DMS53 (cell line): Measurements from ENCODE around the gene ATXN2.
"Not testable (repeated sequence)": the region's sequence is repeated elsewhere in the genome, so short reads cannot be mapped to it uniquely, and the experiment has no call there.

Experiments
- DNase-seq: peaks from one replicate; lab custom pipeline; 2025; lab: John Stamatoyannopoulos, UW

Gene ATXN2

DNA sequence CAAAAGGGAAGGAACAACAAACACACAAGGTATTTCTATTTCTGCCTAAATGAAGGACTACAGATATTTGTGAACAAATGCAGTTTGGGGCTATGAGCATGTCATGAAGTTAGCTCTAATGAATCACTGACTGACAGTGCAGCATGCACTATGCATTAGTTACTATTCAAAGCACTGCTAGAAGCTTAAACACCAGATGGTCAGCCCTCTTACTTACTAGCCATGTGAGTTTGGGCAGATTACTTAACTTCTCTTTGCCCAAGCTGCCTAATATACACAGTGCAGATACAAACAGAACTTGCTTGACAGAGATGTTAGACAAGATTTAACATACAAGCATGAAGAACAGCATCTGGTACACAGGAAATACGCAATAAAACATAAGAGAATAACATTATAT lies 96.0 kb downstream of the ATXN2 start:
- DNase-seq, result no peak

DNA sequence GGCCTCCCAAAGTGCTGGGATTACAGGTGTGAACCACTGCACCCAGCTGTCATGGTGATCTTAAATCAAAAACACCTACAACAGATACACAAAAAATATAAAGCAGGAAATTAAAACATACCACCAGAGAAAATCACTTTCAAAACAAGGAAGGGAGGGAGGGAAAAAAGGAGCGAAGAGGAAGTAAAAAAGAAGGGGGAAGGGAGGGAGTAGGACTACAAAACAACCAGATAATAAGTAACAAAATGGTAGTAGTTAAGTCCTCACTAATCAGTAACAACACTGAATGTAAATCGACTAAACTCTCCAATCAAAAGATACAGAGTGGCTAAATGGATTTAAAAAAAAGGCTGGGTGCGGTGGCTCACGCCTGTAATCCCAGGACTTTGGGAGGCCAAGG lies 104.4 kb downstream of the ATXN2 start:
- DNase-seq, result no peak

DNA sequence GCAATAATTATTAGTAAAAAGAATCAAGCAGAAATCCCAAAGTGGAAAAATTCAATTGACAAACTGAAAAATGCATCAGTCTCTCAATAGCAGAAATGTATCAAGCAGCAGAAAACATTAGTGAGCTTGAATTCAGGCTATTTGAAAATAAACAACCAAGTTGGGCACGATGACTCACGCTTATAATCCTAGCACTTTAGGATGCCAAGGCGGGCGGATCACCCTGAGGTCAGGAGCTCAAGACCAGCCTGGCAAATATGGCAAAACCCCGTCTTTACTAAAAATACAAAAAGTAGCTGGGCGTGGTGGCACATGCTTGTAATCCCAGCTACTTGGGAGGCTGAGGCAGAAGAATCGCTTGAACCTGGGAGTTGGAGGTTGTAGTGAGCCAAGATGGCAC lies 106.1 kb downstream of the ATXN2 start:
- DNase-seq, result not testable (repeated sequence)

DNA sequence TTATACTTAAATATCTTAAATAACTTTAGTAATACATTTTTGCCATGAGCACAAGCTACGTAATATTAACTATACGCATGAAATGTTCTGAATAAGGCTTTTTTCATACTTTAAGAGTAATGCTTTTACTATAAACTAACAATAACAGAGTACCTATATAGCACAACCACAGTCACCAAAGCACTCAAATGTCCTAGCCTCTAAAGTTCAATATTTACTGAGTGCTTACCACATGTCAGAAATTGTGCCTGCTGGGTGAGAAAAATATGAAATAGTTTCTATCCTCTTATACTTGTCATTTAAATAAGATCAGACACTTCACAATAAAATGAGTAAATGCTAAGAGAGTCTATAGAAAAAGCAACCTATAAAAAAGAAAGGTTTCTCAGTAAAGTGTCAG lies 110.3 kb downstream of the ATXN2 start:
- no peak for DNase-seq

DNA sequence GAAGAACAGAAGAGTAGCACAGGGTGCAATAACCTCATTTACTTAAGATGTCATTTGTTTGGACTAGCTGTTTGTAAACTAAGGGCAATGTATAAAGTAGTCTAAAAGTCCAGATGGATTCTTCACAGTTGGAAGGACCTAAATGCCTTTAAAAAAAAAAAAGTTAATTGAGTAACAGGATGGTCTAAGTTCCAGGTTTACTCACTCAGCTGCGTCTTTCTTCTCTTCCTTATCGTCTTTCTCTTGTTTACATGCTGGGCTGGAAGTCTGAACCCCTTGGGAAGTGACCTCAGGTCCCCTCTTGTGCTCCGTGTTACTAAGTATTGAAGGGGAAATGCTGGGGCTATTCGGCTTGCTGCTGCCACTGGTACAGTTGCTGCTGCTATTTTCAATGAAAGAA lies 110.8 kb downstream of the ATXN2 start:
- DNase-seq, result no peak

DNA sequence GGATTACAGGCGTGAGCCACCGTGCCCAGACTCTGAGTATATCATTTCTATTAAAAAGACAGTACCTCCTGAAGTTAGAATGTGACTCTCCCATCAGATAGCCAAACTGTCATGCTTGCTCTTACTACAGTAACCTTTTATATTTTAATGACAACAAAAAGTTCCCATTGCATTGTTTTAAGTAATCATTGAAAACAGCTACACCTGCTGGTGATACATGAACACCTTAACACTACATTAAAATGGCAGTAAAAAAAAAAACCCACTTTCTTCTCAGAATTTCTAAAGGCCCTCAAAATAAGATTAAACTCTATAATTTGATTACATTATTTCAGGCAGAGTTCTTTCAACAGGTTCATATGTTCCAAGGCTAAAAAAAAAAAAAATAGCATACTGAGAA lies 116.7 kb downstream of the ATXN2 start:
- peak; percentile 20 for DNase-seq

DNA sequence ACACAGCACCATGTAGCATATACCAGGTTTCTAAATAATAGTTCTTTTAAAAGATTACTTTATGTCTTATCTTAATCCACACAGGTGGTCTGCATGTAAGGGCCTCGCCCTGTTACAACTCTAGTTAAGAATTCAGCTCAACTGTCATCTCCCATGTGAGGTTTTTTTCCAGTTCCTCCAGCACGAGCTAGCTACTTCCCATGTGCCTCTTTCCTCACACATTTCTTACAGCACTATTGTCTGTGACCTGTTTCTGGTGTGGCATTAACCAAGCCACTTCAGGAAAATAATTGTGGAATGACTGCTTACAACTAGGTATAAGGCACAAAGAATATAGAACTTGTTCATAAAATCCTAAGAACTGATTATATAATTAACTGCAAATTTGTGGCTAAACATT lies 127.9 kb downstream of the ATXN2 start:
- no peak for DNase-seq

DNA sequence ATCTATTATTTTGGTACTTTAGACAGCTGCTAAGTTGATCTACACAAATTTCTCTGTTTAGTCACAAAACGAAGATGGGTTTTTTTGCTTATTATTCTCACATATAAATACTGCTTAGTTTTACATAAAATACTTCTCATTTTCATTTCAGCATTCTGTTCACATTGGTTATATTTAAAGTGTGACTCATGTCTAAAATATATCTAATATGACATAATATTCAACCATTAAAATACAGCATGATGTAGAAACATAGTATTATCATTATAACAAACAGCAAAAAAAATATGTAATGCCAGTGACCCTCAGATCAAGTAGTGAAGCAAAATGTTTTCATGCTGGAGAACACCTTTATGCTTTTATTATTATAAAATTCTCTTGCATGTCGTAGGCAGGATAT lies 129.7 kb downstream of the ATXN2 start:
- no peak for DNase-seq

DNA sequence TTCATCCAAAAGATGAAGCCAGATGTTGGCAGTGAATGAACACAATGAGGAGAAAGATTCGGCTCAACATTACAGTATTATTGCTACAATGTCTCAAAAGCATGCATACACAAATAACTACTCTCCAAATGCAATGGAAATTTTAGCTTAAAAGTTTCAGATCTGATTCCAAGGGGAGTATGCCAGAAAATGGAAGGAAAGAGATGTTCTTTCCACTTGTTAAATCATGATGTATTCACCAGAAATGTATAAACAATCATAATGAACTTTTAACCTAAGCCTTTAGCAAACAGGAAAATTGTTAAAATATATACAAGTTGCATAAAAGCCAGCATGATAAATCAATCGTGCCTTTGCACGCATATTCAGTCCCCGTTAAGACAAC lies 131.3 kb downstream of the ATXN2 start:
- DNase-seq, result no peak

DNA sequence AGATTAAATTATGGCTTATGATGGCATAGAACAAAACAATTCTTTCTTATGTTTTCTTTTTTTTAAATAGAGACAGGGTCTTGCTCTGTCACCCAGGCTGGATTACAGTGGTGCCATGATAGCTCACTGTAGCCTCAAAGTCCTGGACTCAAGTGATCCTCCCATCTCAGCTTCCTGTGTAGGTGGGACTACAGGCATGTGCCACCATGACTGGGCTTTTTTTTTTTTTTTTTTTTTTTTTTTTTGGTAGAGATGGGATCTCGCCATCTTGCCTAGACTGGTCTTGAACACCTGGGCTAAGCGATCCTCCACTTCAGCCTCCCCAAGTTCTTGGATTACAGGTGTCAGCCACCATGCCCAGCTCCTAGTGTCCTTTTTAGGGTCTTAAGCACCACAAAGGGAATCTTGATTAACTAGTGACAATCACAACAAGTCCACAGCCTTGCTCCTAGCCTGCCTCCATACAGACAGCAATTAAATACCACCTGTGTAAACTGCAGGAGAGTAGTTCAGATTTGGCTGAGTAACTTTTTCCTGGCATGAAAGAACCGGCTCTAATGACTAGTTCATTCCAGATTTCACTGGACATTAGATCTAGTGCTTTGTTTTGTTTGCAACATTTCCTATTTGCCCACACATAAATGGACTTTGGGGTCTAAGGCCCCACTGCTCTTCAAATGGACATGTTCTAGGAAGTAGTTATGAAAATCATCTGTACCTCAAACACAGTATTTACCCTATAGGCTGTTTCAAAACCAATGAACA lies 131.8 kb downstream of the ATXN2 start:
- DNase-seq, result peak; percentile 60

DNA sequence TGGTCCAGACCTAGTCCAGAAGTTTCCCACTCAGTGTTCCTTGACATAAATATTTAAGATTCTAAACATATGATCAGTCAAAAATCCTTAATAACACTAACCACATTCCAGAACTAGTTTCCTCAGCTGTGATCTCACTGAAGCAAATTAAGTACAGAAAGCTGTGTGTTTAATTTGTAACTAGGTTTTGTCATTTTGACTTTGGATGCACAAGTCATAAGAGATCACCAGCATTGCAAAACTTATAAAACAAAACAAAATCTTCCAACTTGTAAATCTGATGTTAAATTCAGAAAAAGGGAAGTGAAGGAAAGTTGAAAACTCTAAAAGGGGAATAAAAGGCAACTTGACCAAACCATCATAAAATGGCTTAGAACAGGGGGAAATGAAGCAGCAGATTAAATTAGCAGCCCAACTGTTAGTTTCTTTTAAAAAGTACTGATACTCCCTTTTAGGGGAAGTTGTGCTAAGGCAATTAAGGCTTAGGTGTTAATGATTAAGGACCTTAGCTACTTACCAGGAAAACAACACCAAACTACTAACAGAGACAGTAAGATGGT lies 136.8 kb downstream of the ATXN2 start:
- no peak for DNase-seq

DNA sequence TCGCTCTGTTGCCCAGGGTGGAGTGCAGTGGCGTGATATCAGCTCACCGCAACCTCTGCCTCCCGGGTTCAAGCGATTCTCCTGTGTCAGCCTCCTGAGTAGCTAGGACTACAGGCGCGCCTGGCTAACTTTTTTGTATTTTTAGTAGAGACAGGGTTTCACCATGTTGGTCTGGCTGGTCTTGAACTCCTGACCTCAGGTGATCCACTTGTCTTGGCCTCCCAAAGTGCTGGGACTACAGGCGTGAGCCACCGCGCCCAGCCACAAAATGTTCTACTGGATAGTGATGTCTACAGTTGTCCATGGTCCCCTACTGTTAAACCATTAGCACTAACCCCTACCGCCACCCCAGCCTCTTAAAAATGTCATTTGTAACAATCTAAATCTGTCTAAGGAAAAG lies 139.0 kb downstream of the ATXN2 start:
- not testable (repeated sequence) for DNase-seq

DNA sequence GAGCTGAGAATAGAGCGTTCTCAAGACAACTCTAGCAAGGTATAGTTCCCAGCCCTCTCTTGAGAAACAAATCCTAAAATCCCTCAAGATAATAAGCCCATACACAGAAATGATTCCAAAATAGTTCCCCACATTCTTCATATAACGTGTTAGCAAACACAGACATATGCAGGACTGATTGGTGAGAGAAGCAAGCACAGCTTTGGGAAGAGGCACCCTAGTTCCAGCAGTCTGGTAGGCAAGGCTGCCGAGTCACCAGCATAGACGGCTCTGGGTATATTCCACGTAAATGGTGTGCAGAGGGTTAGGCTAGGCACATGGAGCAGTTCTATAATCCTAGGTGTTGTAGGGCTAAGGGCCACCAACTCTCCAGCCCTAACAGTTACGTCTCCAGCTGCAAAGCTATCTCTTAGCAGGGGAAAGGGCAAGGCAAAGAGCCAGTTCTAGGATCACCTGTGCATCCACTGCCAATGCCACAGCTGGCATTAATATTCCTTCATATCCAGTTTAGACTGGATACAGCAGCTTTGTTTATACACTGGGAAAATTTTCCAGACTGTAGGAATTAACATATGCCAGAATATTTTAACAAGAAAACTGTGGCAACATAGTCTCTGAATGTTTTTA lies 140.5 kb downstream of the ATXN2 start:
- no peak for DNase-seq

DNA sequence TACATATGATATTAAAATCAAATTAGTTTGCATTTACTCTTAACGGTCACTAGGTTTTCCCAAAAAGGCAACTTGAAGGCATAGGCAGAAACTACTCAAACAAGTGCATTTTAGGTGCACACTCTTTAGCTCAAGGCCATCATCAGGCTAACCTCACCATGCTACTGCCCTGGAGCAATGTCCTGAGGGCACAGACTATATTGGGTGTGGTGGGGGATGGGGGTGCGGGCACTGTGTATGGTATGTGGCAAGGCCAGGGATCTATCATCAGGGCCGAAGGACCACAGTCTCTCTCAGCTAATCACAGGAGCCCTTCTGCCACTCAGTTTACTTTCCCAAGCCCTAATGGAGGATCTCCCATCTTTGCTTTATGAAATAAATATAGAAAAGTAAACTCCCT lies 141.5 kb downstream of the ATXN2 start:
- no peak for DNase-seq

DNA sequence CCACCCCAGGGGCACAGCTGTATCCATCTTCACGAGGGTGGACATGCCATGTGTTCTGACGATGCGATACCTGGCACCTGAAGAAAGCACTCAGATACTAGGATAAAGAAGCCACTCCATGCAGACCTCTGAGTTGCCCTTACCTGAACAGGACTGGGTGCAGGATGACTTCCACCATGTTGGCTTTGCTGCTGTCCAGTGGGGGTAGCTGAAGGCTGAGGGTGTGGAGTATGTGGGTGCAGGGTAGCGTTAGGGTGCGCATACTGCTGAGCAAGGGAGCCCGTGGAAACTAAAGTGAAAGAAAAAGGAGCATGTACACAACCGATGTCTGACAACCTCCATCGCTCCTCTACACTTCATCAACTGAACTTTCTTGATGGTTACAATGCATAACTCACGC lies 142.0 kb downstream of the ATXN2 start:
- DNase-seq, result no peak

DNA sequence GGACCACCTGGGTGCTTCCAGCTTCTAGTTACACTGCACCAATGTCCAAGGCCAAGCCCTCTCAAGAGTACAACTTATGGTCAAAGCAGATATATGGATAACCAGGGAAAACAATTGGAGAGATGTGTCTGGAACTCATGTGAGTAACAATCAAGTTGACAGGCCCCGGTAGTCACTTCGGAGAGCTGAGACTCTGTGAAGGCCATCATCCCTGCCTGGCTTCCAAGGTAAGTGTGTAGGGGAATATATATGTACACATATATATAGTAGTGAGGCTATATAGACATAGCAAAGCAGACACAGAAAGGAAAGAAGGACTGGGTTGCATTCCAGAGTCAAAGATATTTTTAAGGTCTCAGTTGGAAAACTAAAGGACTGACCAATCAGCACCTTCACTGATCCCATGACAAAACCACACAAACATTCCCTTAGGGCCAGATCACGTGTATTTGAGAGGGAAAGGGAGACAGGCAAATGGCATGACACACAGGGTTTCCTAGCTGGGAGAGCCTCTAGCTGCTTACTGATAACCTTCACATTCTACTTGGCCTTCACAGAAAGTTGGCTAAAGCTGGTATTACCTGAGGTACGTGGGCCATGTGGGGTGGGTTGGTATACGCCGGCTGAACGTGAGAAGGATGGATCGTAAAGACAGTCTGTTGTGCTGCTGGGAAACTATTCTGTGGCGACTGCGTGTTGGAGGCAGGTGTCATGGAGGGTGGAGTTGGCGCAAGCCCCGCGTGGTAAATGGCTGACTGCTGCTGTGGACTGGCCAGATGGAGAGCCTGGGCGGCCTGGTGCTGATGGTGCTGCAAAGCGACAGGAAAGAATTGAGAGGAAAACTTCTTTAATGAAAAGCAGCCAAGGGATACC lies 143.4 kb downstream of the ATXN2 start:
- no peak for DNase-seq

DNA sequence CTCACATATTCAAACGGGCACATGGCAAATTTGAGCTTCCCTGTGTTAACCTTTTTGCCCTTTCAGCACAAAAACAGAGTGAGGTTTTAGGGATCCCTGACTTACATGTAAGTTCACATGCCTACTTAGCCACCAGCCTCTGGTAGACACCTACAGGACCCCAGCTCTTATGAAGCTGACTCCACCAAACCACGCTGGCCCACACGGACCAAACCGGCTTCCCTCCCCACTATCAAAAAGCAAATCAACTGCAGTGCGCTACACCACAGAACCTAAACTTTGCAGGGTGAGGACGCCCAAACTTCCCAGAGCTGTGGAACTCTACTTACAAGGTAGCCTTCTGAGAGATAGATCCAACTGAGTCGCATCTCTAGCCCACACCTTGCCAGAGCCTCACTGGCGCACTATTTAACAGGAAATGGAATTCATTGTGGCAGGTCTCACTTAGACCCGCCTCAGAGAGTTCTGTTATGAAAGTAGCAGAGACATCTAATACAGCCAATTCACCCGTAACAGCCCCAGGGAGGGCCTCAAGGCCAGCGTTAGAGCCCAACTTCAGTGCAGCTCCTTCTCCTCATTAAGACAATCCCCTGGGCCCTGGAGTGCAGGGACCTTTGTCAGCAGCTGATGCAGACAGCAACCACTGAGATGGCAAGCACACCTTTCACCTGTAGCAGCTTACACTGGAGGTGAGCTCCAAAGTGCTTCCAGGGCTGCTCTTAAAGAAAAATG lies 144.2 kb downstream of the ATXN2 start:
- no peak for DNase-seq

DNA sequence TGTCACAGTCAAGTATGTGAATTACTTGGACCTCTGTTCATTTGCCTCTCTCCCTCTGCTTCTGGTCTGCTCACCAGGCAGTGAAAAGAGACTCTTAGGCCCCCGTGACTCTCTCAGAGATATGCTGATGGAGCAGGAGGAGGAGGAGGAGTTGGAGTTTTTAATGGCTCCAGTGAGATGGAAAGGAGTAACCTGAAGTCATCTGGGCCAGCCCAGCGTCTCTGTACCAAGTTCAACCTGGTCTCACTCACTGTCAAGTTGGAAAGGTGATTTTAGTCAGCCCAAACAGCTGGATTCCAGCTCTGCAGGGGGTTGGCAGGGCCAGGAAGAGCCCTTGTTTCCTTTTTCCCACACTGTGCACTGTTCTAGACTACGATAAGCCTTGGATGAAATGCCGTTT lies 144.8 kb downstream of the ATXN2 start:
- no peak for DNase-seq

DNA sequence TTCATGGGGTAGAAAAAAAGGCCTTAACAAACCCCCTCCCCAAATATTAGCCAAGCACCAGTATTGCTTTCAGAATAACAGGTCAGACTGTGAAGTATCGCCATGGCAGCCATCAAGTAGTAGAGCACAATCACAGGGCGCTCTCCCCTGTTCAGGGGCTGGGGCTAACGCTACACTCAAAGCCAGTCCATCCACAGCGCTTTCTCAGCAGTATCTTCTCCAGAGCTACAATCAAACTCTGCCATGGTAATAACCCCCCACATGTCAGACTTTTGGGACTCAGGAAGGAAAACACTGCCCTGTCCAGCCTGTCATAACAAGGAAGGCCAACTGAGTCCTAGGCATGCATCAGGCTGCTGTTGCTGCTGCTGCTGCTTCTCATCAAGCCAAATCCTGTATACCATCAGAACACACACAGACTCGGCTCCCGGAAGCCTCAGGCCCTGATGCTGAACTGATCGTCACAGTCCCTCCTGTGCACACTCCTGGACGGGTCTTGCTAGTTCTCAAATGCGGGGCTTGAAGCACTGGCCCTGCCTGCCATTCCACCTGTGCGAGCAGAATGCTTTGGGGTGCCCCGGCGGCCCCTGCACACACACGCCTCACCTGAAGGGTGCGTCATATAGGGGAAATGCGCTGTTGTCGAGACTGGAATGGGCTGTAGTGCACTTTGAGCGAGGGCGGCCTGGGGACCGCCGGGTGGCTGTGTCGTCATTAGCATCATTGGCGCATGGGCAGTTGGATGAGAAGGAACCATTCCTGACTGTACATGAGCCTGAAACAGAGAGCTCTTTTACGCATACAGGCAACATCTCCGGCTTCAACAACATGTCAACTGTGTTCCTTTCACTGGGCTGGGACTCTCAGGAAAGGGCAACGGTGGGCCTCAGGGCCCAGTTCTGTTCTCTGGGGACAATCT lies 145.8 kb downstream of the ATXN2 start:
- DNase-seq, result no peak

DNA sequence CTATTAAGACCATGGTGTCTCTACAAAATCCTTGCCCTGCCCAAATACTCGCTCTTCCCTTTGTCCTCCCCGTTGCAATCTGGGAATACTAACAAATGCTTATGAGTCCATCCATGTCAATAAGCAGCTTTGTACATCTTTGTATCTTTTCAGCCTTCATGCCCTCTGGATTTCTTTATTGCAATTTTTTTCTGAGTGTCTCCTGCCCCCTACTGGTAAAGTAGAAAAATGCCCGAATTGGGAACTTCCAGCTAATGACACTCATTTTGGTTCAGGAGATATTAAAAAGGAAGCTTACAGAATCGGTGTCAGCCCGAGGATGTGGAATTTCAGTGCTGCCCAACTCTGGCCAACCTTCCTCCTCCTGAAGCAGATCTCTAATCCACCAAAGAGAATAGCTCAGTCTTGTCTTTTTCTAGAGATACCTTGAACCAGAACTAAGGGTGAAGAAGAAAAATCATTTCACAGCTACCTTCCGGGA lies 147.4 kb downstream of the ATXN2 start:
- peak; percentile 78 for DNase-seq

DNA sequence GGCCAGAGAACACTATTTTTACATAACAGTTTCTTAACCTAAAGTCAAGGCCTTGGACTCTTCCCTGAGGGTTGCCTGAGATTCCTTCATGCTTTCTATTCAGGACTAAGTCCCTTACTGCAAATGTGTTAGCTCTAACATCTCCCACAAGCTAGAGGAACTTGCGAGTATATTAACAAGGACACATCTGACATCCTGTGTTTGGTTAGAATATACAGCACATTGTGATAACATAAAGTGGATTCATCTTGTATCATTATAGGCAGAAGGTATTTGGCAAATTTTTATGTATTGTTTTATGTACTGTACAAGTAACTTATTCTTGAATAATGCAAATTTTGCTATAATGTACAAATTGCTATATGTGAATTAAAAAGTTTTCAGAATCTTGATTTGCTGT lies 147.9 kb downstream of the ATXN2 start:
- no peak for DNase-seq
